Ishikawa (cell line): ENCODE data around the gene RRAGD.

ENCODE experiments used
- CREB1 ChIP-seq: IDR thresholded peaks from 2 replicates; pipeline ENCODE4 v1.6.1; 2012; ENCODE audit warnings: low read depth
- EP300 ChIP-seq: IDR thresholded peaks from 2 replicates; pipeline ENCODE4 v1.6.1; 2012; ENCODE audit warnings: borderline replicate concordance

GRCh38 chr6:89323511-89323971, 88.5 kb downstream of the RRAGD start:
- TF ChIP-seq EP300: no peak
- TF ChIP-seq CREB1: no peak
